PC-3 (cell line): Measurements from ENCODE around the gene NTF3. TPM values are rescaled to one million over a fixed set of nuclear protein-coding genes. Genes with fewer than 3 reads are reported as not detected.

ENCODE experiments used
- ATAC-seq: fragments of 200-7000 bp; cut with Tn5 transposase; 2 replicates; pipeline ENCODE4 v1.9.1; 2020; ENCODE audit warnings: mild to moderate bottlenecking, moderate library complexity
- BruUV-seq: library from RNA; stranded (reverse); fragments of 400-500 nt; replicated peaks from 2 replicates; lab custom pipeline; 2021; lab: Mats Ljungman, UMichigan
- CTCF ChIA-PET: fragments of 300-600 bp; sonication (Branson Sonifier 250); formaldehyde crosslinking; loops from one replicate; lab custom pipeline; 2022; ENCODE audit warnings: antibody characterized with exemption; lab: Charles Lee
- POLR2A ChIA-PET: fragments of 300-600 bp; sonication (Branson Sonifier 250); formaldehyde crosslinking; loops from one replicate; lab custom pipeline; 2022; ENCODE audit warnings: antibody characterized with exemption; ENCODE audit not compliant: unreplicated experiment; lab: Charles Lee
- DNase-seq: peaks from one replicate; pipeline ENCODE4 v3.0.0-alpha.2; 2015
- H2AFZ ChIP-seq: fragments of 300-600 bp; sonication (generic); 2 replicates; pipeline ENCODE4 v1.6.0; 2016; ENCODE audit warnings: antibody characterized with exemption, low read length
- H3F3A ChIP-seq: fragments of 300-600 bp; sonication (generic); one replicate; pipeline ENCODE4 v1.6.0; 2017; ENCODE audit warnings: antibody characterized with exemption, low read length, control low read depth, mild to moderate bottlenecking; ENCODE audit not compliant: unreplicated experiment
- H3K27ac ChIP-seq: fragments of 300-600 bp; sonication (generic); 2 replicates; pipeline ENCODE4 v1.5.1; 2016; ENCODE audit warnings: mild to moderate bottlenecking, low read length
- H3K27me3 ChIP-seq: fragments of 300-600 bp; sonication (generic); 2 replicates; pipeline ENCODE4 v1.6.1; 2016; ENCODE audit warnings: low read length, mixed read lengths
- H3K36me3 ChIP-seq: fragments of 300-600 bp; sonication (generic); 2 replicates; pipeline ENCODE4 v1.6.1; 2016; ENCODE audit warnings: low read depth, mixed run types, low read length, mixed read lengths
- H3K4me1 ChIP-seq: fragments of 300-600 bp; sonication (generic); 2 replicates; pipeline ENCODE4 v1.5.1; 2016; ENCODE audit warnings: low read length; ENCODE audit not compliant: insufficient read depth
- H3K4me2 ChIP-seq: fragments of 300-600 bp; sonication (generic); 2 replicates; pipeline ENCODE4 v1.6.0; 2016; ENCODE audit warnings: low read length
- H3K4me3 ChIP-seq: fragments of 300-600 bp; sonication (generic); 2 replicates; pipeline ENCODE4 v1.5.1; 2016; ENCODE audit warnings: mild to moderate bottlenecking, low read length, mixed read lengths
- H3K79me2 ChIP-seq: fragments of 300-600 bp; sonication (generic); 2 replicates; pipeline ENCODE4 v1.6.1; 2017; ENCODE audit warnings: low read length, mixed read lengths
- H3K9ac ChIP-seq: fragments of 300-600 bp; sonication (generic); 2 replicates; pipeline ENCODE4 v1.6.0; 2016; ENCODE audit warnings: mild to moderate bottlenecking, low read length
- H3K9me2 ChIP-seq: fragments of 300-600 bp; sonication (generic); replicated peaks from 2 replicates; pipeline ENCODE4 v1.6.1; 2016; ENCODE audit warnings: mixed run types, low read length, mixed read lengths
- H3K9me3 ChIP-seq: fragments of 300-600 bp; sonication (generic); 2 replicates; pipeline ENCODE4 v1.6.1; 2016; ENCODE audit warnings: low read length, mixed read lengths
- H4K20me1 ChIP-seq: fragments of 300-600 bp; sonication (generic); 2 replicates; pipeline ENCODE4 v1.6.1; 2016; ENCODE audit warnings: low read length, mixed read lengths
- EZH2 ChIP-seq: fragments of 300-600 bp; sonication (generic); IDR thresholded peaks from one replicate; pipeline ENCODE4 v1.6.1; 2017; ENCODE audit warnings: antibody characterized with exemption, mild to moderate bottlenecking, low read length; ENCODE audit not compliant: unreplicated experiment
- EZH2phosphoT487 ChIP-seq: fragments of 300-600 bp; sonication (generic); IDR thresholded peaks from 2 replicates; pipeline ENCODE4 v1.6.1; 2018; ENCODE audit warnings: mild to moderate bottlenecking, antibody characterized with exemption, low read length, borderline replicate concordance
- intact Hi-C: fragments of 100-400 bp; cut with micrococcal nuclease; formaldehyde crosslinking; loops from 2 replicates; pipeline ENCODE4 v1.9.0; 2023
- total RNA-seq: library from RNA; depleted of rRNA; stranded (reverse); fragments of >200 nt; gene quantifications from 2 replicates; pipeline ENCODE4 v1.2.3, GENCODE V29; 2014
- TF ChIP-seq, protein P1 (sequence below): fragments of 300-600 bp; sonication (generic); conservative IDR thresholded peaks from 2 replicates; pipeline ENCODE4 v1.5.1; 2017; ENCODE audit warnings: antibody characterized with exemption, low read depth, mild to moderate bottlenecking, low read length

The NTF3 gene
- total RNA-seq, 1 experiment from 2014 or later, result not detected

DNA sequence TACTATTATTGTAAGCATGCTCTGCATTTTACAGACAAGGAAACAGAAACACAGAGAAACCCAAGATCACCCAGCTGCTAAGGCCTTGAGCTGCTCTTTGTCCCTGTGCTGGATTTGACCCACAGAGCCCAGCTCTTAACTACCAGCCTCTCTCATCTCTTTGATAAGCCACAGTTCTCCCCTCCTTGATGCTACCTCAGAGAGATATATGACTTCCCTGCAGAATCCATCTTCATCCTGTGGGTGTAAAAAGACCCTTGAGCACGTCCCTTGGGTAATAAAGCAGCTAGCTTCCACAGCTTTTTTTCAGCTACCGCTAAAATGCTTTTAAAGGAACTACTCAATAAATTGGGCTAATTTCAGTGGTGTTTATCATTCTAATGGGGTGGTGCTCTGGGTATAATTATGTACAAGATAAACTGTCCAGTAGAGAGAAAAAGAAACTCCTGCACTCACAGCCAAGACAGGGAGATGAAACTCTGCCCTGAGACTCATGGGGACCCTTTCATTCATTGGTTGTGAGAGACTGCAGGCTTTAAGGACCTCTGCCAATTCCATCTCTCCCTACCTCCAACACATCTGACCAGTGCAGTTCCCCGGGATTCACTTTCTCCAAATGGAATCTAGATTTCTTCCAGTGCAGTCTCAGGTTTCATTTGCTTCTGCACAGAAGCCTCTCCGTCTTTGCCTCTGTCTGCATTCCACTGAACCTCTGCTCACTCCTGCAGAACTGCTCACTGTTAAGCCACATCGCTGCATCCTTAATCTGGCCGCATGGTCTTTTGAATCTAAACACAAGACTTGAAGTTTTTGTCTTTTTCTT, 24.7 kb upstream of the NTF3 start:
- H3K4me3 ChIP-seq, result no peak overlapping the region

DNA sequence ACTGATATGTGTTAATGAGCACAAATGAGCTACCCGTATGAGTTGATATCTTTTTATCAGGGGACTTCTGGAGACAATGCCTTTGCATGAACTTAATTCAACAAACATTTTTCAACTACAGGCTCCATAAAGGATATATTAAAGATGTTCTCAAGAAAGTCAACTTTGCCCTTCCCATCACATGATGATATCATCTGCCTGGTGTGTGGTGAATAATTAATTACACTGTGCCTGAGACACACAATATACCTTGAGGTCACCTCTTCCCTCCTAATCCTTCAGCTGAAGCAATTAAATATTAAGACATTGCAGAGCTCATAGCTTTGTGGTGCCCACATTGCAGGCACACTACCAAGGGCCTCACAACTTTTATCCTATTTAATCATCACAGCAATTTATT, 22.3 kb upstream of the NTF3 start:
- H3K4me1 ChIP-seq, result no peaks in the 10 kb centered on the region
- intact Hi-C loops, result no loop called here
- no peaks in the 10 kb centered on the region for H3F3A ChIP-seq
- H3K36me3 ChIP-seq, result no peaks in the 10 kb centered on the region
- DNase-seq (no peak), ATAC-seq (no peak)
- TF ChIP-seq EZH2 (no peak), EZH2phosphoT487 (no peak)
- TF ChIP-seq, protein P1, sequence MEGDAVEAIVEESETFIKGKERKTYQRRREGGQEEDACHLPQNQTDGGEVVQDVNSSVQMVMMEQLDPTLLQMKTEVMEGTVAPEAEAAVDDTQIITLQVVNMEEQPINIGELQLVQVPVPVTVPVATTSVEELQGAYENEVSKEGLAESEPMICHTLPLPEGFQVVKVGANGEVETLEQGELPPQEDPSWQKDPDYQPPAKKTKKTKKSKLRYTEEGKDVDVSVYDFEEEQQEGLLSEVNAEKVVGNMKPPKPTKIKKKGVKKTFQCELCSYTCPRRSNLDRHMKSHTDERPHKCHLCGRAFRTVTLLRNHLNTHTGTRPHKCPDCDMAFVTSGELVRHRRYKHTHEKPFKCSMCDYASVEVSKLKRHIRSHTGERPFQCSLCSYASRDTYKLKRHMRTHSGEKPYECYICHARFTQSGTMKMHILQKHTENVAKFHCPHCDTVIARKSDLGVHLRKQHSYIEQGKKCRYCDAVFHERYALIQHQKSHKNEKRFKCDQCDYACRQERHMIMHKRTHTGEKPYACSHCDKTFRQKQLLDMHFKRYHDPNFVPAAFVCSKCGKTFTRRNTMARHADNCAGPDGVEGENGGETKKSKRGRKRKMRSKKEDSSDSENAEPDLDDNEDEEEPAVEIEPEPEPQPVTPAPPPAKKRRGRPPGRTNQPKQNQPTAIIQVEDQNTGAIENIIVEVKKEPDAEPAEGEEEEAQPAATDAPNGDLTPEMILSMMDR, result no peak
- no peak overlapping the region for H3K9ac ChIP-seq
- H3K4me2 ChIP-seq, result no peak overlapping the region
- H3K4me3 ChIP-seq, result no peak overlapping the region
- no peaks in the 10 kb centered on the region for H3K9me3 ChIP-seq
- ChIA-PET CTCF (no interaction called here), POLR2A (no interaction called here)
- BruUV-seq, result no TSS peak
- H2AFZ ChIP-seq, result no peak overlapping the region
- H4K20me1 ChIP-seq, result no peaks in the 10 kb centered on the region
- no peaks in the 10 kb centered on the region for H3K9me2 ChIP-seq
- no peak overlapping the region for H3K27ac ChIP-seq
- no peaks in the 10 kb centered on the region for H3K27me3 ChIP-seq
- H3K79me2 ChIP-seq, result no peaks in the 10 kb centered on the region

More for the DNA sequence above, 24.7 kb upstream of the NTF3 start:
- DNase-seq, result no peak
- ChIA-PET CTCF (no interaction called here), POLR2A (no interaction called here)
- no peak for ATAC-seq
- no peaks in the 10 kb centered on the region for H3K9me2 ChIP-seq
- no peaks in the 10 kb centered on the region for H3K36me3 ChIP-seq
- H3F3A ChIP-seq, result no peaks in the 10 kb centered on the region
- H2AFZ ChIP-seq, result no peak overlapping the region
- H4K20me1 ChIP-seq, result no peaks in the 10 kb centered on the region
- no peak overlapping the region for H3K4me2 ChIP-seq
- intact Hi-C loops, result no loop called here
- no peak overlapping the region for H3K27ac ChIP-seq
- no TSS peak for BruUV-seq
- no peak overlapping the region for H3K9ac ChIP-seq
- no peaks in the 10 kb centered on the region for H3K9me3 ChIP-seq
- H3K79me2 ChIP-seq, result no peaks in the 10 kb centered on the region
- no peak for TF ChIP-seq EZH2
- peaks cover 4% of the 10 kb centered on the region; the same call in 1 of the 2 replicates for H3K27me3 ChIP-seq
- H3K4me1 ChIP-seq, result no peaks in the 10 kb centered on the region

DNA sequence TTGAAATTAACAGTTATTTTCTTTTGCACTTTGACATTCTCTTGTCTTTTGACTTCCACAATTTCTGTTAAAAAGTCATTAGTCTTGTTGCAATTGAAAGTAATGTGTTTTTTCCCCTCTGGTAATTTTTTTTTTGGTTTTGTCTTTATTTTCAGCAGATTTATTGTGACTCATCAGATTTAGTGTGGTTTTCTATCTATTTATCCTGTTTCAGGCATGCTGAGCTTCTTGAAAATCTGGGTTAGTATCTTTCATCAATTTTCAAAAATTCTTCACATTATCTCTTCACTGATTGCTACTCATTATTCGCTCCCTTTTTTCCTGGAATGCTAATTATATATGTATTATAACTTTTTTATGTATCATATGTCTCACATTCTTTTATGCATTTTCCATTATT, 15.3 kb upstream of the NTF3 start:
- no peak overlapping the region for H3K9ac ChIP-seq
- no peaks in the 10 kb centered on the region for H3F3A ChIP-seq
- ChIA-PET CTCF (no interaction called here), POLR2A (no interaction called here)
- H4K20me1 ChIP-seq, result no peaks in the 10 kb centered on the region
- ATAC-seq (no peak), DNase-seq (no peak)
- H3K9me2 ChIP-seq, result no peaks in the 10 kb centered on the region
- no peaks in the 10 kb centered on the region for H3K27me3 ChIP-seq
- H3K9me3 ChIP-seq, result no peaks in the 10 kb centered on the region
- no peaks in the 10 kb centered on the region for H3K36me3 ChIP-seq
- no TSS peak for BruUV-seq
- no peaks in the 10 kb centered on the region for H3K4me1 ChIP-seq
- no peak overlapping the region for H3K27ac ChIP-seq
- H3K4me2 ChIP-seq, result no peak overlapping the region
- no peak overlapping the region for H2AFZ ChIP-seq
- intact Hi-C loops, result no loop called here
- no peak overlapping the region for H3K4me3 ChIP-seq
- no peaks in the 10 kb centered on the region for H3K79me2 ChIP-seq
- TF ChIP-seq, protein P1, result no peak
- TF ChIP-seq EZH2phosphoT487 (no peak), EZH2 (no peak)
